ENCODE measurements around the gene DKC1.
"Not testable (repeated sequence)": the region's sequence is repeated elsewhere in the genome, so short reads cannot be mapped to it uniquely, and the experiment has no call there.

Gene DKC1

DNA sequence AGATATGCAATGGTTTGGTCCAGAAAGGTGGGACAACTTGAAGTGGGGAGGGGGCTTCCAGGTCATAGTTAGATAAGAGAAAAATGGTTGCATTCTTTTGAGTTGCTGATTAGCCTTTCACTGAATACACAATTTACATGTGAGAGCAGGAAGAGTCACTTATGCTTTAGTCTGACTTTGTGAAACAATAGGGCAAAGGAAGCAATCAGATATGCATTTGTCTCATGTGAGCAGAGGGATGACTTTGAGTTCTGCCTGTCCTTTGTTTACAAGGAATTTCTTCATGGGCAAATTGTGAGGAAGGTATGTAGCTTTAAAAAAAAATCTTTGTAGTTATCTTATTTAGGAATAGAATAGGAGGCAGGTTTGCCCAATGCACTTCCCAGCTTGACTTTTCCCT is 58.9 kb downstream of the DKC1 start:
- no peak for DNase-seq

DNA sequence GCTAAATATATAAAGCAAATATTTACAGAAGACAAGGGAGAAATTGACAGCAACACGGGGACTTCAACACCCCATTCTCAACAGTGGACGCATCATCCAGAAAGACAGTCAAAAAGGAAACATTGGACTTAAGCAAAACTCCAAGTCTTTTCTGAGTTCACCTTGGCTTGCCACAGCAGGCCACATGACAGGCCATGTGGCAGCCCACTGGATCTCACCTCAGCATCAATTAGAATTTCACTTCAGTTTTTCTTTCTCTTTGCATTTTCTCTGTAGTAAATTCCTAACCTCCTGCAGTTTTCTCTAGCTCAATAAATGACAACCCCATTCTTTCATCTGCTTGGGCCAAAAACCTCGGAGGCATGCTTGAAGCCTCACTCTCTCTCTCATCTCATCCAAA is 59.4 kb downstream of the DKC1 start:
- no peak for DNase-seq

DNA sequence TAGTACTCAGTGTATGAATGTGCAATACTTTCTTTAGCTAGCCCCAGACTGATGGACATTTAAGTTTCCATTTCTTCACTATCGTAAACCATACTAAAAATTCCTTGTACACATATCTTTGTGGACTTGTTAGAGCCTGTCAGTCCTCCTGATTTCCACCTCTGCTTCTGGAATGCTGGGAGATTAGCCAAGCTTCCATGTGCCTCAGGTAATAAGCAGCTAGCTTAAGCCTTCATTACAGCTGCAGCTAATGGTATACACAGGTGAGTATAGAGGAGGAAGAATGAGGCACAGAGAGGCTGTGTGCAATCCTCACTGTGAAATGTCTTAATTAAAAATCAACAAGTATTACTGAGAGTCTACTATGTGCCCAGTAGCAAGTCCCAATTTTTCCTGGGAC is 62.0 kb downstream of the DKC1 start:
- DNase-seq = no peak

GRCh38 chrX:154825586-154825985 is 62.9 kb downstream of the DKC1 start:
- not testable (repeated sequence) for DNase-seq
